Small intestine (tissue), 16 donors: Measurements from ENCODE around the gene CATSPERD. TPM values are rescaled to one million over a fixed set of nuclear protein-coding genes. Genes with fewer than 3 reads are reported as not detected.
A peak's percentile ranks its signal among the peaks of the same experiment; 100 is the strongest.

Experiments
- DNase-seq, 2 donors: peaks; one replicate each; pipeline versions ENCODE4 v3.0.0 to v3.0.0-alpha.2; 2013
- FAIRE-seq: peaks from 2 replicates; lab custom pipeline; 2012; peaks lifted over from hg19 to GRCh38; lab: Jason Lieb, UNC
- H3K27ac ChIP-seq, 3 donors: one replicate each; pipeline ENCODE4 v1.5.1; 2013; ENCODE audit warnings: low read length in 2 of 3, mild to moderate bottlenecking in 2 of 3, control low read depth in 1 of 3, inconsistent platforms in 1 of 3, low read depth in 1 of 3, moderate library complexity in 1 of 3
- H3K27me3 ChIP-seq, 3 donors: one replicate each; pipeline ENCODE4 v1.6.1; 2013; ENCODE audit warnings: low read length in 3 of 3, inconsistent platforms in 1 of 3; ENCODE audit not compliant: control insufficient read depth in 3 of 3, insufficient read depth in 3 of 3
- H3K36me3 ChIP-seq, 3 donors: one replicate each; pipeline ENCODE4 v1.6.1; 2013; ENCODE audit warnings: low read length in 3 of 3, inconsistent platforms in 1 of 3, low read depth in 1 of 3, mild to moderate bottlenecking in 1 of 3, moderate library complexity in 1 of 3; ENCODE audit not compliant: control insufficient read depth in 3 of 3, insufficient read depth in 2 of 3
- H3K4me1 ChIP-seq, 3 donors: one replicate each; pipeline ENCODE4 v1.6.1; 2013; ENCODE audit warnings: low read length in 2 of 3, inconsistent platforms in 1 of 3, low read depth in 1 of 3, mild to moderate bottlenecking in 1 of 3, moderate library complexity in 1 of 3; ENCODE audit not compliant: control insufficient read depth in 3 of 3, insufficient read depth in 2 of 3
- H3K4me3 ChIP-seq, 3 donors: one replicate each; pipeline ENCODE4 v1.5.1; 2013; ENCODE audit warnings: low read length in 3 of 3, control low read depth in 1 of 3, inconsistent platforms in 1 of 3, low read depth in 1 of 3, mild to moderate bottlenecking in 1 of 3, moderate library complexity in 1 of 3
- H3K9me3 ChIP-seq, 2 donors: one replicate each; pipeline ENCODE4 v1.6.1; 2013; ENCODE audit warnings: low read depth in 1 of 2, low read length in 1 of 2; ENCODE audit not compliant: control insufficient read depth in 2 of 2, insufficient read depth in 1 of 2
- WGBS, 3 donors: extraction: QIAGEN DNeasy Blood & Tissue Kit; methylation state at CpG; one replicate each; pipeline ENCODE4 v1.1.7; 2013; 5-methylcytosine and 5-hydroxymethylcytosine counted together
- long read RNA-seq, 10 donors: transcript quantifications; one replicate each; lab custom pipeline, GENCODE V29; 2026
- polyA plus RNA-seq, 4 donors: library from polyadenylated mRNA; stranded (reverse) in 3 of 4; unstranded in 1 of 4; fragments of 200-250 nt in 3 of 4; fragments of 120-200 nt in 1 of 4; gene quantifications; one replicate each; pipeline versions ENCODE4 v1.2.1 to v1.2.3, GENCODE V29; 2013
- donor health status: healthy with polysubstance abuse.
- donor health status: control.
- donor health status: control.
- donor health status: Bipolar disorder and iron deficiency.
- donor health status: healthy.

CATSPERD gene
- not detected for polyA plus RNA-seq
- long read RNA-seq, donor 1, result 0 reads
- long read RNA-seq, donor 2, result 0 reads
- long read RNA-seq, donor 3, result 0 reads
- long read RNA-seq, donor 4, result 0 reads
- long read RNA-seq, donor 5, result 0 reads
- long read RNA-seq, donor 6, result 0 reads
- long read RNA-seq, donor 7, result 0 reads
- long read RNA-seq, donor 8, result 0 reads
- long read RNA-seq, donor 9, result 0 reads
- long read RNA-seq, donor 10, result 0 reads

GRCh38 chr19:5719961-5720790, at the start of gene CATSPERD, which contains the start of gene LONP1:
Gene CATSPERD, plus strand, starts transcription at chr19:5720637. Its CDS starts 101 bp downstream, at chr19:5720738.
Gene LONP1, minus strand, starts transcription at chr19:5720146. Its CDS starts 14 bp downstream, at chr19:5720132.
- no peaks in the 10 kb centered on the region for H3K9me3 ChIP-seq
- 0 to 1% (median 0%) methylated on average over 70 to 90 of the region's 90 CpGs for WGBS, 3 donors
- H3K27ac ChIP-seq, result peak within 1 kb of the TSS; percentile 91 to 95 (median 93)
- peak within 1 kb of the TSS; percentile 87 to 99 (median 88) for H3K4me3 ChIP-seq
- no peaks in the 10 kb centered on the region for H3K27me3 ChIP-seq
- H3K36me3 ChIP-seq, result peaks cover 0 to 13% (median 2%) of the 10 kb centered on the region in 3 donors
- DNase-seq (peak; percentile 99 to 100), FAIRE-seq (no peak)
- peaks cover 2 to 15% (median 13%) of the 10 kb centered on the region in 3 donors for H3K4me1 ChIP-seq

GRCh38 chr19:5671600-5671999, 48.8 kb upstream of the CATSPERD start:
- H3K27me3 ChIP-seq, result no peaks in the 10 kb centered on the region
- DNase-seq (no peak), FAIRE-seq (no peak)
- H3K9me3 ChIP-seq, result no peaks in the 10 kb centered on the region
- H3K4me1 ChIP-seq, result no peaks in the 10 kb centered on the region
- H3K27ac ChIP-seq, result no peak overlapping the region
- 92 to 96% (median 96%) methylated on average over 7 of the region's 7 CpGs for WGBS, 3 donors
- H3K4me3 ChIP-seq, result no peak overlapping the region
- peaks cover 15 to 45% (median 19%) of the 10 kb centered on the region in 3 donors for H3K36me3 ChIP-seq

- 91 to 96% (median 94%) methylated on average over 13 of the region's 13 CpGs for WGBS, 3 donors
- FAIRE-seq (no peak), DNase-seq (no peak)
- H3K36me3 ChIP-seq, result peaks cover 10 to 43% (median 10%) of the 10 kb centered on the region in 3 donors
- no peaks in the 10 kb centered on the region for H3K9me3 ChIP-seq
- no peak overlapping the region for H3K4me3 ChIP-seq
- H3K27ac ChIP-seq, result no peak overlapping the region
- H3K27me3 ChIP-seq, result no peaks in the 10 kb centered on the region
- H3K4me1 ChIP-seq, result no peaks in the 10 kb centered on the region
Measured at GRCh38 chr19:5672708-5673459, 47.6 kb upstream of the CATSPERD start.

- DNase-seq (no peak), FAIRE-seq (no peak)
- no peak overlapping the region for H3K4me3 ChIP-seq
- H3K9me3 ChIP-seq, result no peaks in the 10 kb centered on the region
- H3K36me3 ChIP-seq, result peaks cover 6 to 42% (median 7%) of the 10 kb centered on the region in 3 donors
- no peaks in the 10 kb centered on the region for H3K4me1 ChIP-seq
- H3K27ac ChIP-seq, result no peak overlapping the region
- WGBS, 3 donors, result 95 to 100% (median 100%) methylated on average over 1 of the region's 1 CpG
- H3K27me3 ChIP-seq, result no peaks in the 10 kb centered on the region
Measured at GRCh38 chr19:5673752-5674151, 46.7 kb upstream of the CATSPERD start.

GRCh38 chr19:5674714-5675113, 45.7 kb upstream of the CATSPERD start:
- H3K9me3 ChIP-seq, result no peaks in the 10 kb centered on the region
- H3K4me1 ChIP-seq, result peaks cover 0 to 6% (median 5%) of the 10 kb centered on the region in 3 donors
- WGBS, 3 donors, result 82 to 92% (median 89%) methylated on average over 5 of the region's 5 CpGs
- peaks cover 0 to 32% (median 0%) of the 10 kb centered on the region in 3 donors for H3K36me3 ChIP-seq
- H3K27me3 ChIP-seq, result no peaks in the 10 kb centered on the region
- DNase-seq (no peak), FAIRE-seq (no peak)
- H3K27ac ChIP-seq, result no peak overlapping the region
- no peak overlapping the region for H3K4me3 ChIP-seq

- 20 to 64% (median 39%) methylated on average over 17 of the region's 17 CpGs for WGBS, 3 donors
- Histone ChIP-seq H3K27me3 (peaks cover 0 to 2% (median 0%) of the 10 kb centered on the region in 3 donors), H3K27ac (no peak overlapping the region), H3K9me3 (no peaks in the 10 kb centered on the region), H3K4me3 (no peak overlapping the region), H3K4me1 (peaks cover 1 to 8% (median 6%) of the 10 kb centered on the region in 3 donors), H3K36me3 (peaks cover 0 to 24% (median 0%) of the 10 kb centered on the region in 3 donors)
- peak in 1 of 2 donors; percentile 35 for DNase-seq
- FAIRE-seq, result no peak
Measured at GRCh38 chr19:5676105-5676771, 44.2 kb upstream of the CATSPERD start.

- WGBS, 3 donors, result 35 to 69% (median 39%) methylated on average over 8 to 13 of the region's 13 CpGs
- no peak for DNase-seq
Measured at GRCh38 chr19:5676772-5677105, 43.7 kb upstream of the CATSPERD start.

More at GRCh38 chr19:5676772-5677105, 43.7 kb upstream of the CATSPERD start:
- Histone ChIP-seq H3K4me1 (peaks cover 1 to 10% (median 6%) of the 10 kb centered on the region in 3 donors), H3K9me3 (no peaks in the 10 kb centered on the region), H3K4me3 (no peak overlapping the region), H3K27me3 (peaks cover 0 to 4% (median 0%) of the 10 kb centered on the region in 3 donors), H3K36me3 (peaks cover 0 to 22% (median 0%) of the 10 kb centered on the region in 3 donors), H3K27ac (no peak overlapping the region)
- no peak for FAIRE-seq
